HFF-Myc (cell line): ENCODE measurements around the gene RNF112.

Source experiments
- DNase-seq: peaks from one replicate; pipeline ENCODE4 v3.0.0-alpha.2; 2011; ENCODE audit warnings: low read depth; ENCODE audit errors: extremely low read depth
- H3K4me3 ChIP-seq: replicated peaks from 2 replicates; pipeline ENCODE4 v1.5.1; 2011; ENCODE audit warnings: low read depth, mild to moderate bottlenecking, control low read depth, low read length
- TF ChIP-seq, protein P1 (sequence below): IDR thresholded peaks from 2 replicates; pipeline ENCODE4 v1.5.1; 2012; ENCODE audit warnings: mild to moderate bottlenecking, low read depth, low read length, control low read depth; ENCODE audit errors: missing control alignments

The RNF112 gene

DNA sequence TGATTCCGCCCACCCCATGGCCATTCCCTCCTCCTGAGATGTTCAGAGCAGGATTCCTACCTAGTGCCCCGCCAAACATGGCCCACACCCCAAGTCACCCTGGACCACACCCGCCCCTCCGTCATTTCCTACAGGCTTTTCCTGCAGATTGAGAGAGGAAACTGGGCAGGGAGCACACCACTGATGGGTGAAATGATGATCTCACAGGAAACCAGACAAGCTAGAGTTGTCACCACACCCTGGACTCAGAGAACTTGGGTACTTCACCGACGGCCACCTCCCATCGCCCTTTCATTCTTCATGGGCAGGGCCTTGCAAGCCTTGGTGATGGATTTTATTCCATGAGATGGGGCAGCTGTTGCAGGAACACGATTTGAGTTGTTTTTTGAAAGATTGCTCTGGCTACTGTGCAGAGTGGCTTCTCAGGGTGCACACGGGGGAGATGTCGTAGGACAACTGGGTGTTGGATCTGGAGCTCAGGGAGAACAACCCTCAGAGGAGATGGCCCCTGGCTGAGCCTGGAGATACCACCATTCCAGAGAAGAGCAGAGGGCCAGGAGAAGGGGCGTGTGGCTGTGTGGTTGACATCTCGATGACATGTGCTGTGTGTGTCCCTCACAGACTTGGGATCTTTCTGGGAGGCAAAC, 41.1 kb upstream of the RNF112 start:
- no peak for DNase-seq
- TF ChIP-seq, protein P1, sequence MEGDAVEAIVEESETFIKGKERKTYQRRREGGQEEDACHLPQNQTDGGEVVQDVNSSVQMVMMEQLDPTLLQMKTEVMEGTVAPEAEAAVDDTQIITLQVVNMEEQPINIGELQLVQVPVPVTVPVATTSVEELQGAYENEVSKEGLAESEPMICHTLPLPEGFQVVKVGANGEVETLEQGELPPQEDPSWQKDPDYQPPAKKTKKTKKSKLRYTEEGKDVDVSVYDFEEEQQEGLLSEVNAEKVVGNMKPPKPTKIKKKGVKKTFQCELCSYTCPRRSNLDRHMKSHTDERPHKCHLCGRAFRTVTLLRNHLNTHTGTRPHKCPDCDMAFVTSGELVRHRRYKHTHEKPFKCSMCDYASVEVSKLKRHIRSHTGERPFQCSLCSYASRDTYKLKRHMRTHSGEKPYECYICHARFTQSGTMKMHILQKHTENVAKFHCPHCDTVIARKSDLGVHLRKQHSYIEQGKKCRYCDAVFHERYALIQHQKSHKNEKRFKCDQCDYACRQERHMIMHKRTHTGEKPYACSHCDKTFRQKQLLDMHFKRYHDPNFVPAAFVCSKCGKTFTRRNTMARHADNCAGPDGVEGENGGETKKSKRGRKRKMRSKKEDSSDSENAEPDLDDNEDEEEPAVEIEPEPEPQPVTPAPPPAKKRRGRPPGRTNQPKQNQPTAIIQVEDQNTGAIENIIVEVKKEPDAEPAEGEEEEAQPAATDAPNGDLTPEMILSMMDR, result no peak
- H3K4me3 ChIP-seq, result no peak overlapping the region

DNA sequence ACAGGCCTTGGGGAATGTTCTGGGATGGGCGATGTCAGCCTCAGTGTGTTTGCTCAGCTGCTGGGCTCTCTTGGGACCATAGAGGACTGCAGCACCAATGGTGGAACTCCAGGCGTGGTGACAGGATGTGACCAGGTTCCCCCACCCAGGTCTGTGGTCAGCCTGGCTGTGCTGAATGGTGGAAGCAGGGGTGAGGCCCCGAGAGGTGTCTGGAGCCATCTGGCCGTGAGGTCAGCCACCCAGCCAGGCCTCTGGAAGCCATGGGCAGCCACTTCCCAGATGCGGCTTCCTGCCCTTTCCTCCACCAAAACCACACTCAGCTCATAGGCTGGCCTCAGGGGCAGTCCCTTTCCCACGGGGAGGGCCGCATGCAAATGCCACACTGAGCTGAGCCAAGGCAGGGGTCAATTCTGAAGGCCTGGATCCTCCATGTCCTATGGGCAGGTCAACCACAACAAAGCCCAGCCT, 40.5 kb upstream of the RNF112 start:
- no peak for DNase-seq
- no peak overlapping the region for H3K4me3 ChIP-seq
- TF ChIP-seq, protein P1, result no peak

DNA sequence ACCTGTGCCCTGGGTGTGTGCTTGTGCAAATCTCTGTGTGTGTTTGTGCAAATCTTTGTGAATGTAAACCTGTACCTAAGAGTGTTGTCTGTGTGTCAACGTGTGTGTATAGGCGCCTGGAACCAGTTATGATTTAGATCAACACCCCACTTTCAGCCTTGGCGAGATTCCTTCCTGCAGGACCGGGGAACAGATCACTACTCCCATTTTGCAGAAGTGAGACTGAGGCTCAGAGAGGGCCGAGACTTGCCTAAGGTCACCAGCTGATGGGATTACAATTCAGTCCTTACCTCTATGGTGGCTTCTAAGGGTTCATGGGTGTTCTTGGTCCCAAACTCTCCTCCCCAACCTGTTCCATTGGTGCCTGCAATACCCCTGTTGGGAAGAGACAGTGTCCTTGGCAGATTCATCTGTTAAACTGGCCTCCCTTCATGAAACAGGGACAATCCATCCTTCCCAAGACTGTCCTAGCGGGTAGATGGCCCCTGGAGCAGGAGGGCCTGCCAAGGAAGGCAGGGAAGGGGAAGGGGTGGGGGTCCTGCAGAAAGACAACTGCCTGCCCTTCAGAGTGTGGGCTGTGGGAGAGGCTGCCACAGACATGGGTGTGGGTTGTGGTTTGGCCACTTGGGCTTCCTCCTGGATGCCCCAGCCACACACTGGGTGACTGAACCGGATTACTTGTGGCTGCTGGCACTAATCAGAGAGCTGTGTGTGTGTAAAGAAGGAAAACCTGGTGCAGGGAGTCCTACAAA, 39.6 kb upstream of the RNF112 start:
- H3K4me3 ChIP-seq, result no peak overlapping the region
- no peak for DNase-seq
- TF ChIP-seq, protein P1, result no peak

DNA sequence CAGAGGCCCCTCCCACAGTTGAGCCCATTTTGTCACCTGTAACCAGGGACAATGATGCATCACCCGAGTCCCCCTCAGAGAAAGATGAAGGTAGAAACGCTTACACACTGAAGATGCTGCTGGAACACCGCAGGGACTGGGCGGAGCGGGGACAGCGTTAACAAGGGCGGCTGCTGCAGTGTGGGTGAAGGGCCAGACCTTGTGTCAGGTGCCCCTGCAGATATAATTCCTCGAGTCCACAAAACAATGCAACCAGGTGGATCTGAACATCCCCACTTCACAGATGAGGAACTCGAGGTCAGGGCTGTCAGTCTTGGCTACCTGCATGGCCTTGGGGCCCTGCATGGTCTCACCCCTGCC, 39.0 kb upstream of the RNF112 start:
- no peak overlapping the region for H3K4me3 ChIP-seq
- no peak for DNase-seq
- TF ChIP-seq, protein P1, result no peak

DNA sequence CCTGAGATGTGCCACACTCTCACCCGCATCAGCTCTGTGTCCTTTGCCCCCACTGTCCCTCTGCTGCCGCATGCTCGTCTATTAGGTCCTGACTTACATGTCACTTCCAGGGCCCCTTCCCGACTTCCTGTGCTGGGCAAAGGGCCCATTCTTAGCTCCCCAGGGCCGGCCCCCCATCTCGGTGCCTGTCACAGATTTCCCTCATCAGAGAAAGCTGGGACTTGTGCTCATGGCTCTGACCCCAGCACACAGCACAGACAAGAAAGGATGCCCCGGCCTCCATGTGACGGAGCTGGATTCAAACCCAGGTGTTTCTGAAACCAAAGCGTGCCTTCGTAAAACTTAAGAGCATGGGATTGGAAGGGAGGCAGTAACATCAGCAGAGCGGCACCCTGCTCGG, 38.6 kb upstream of the RNF112 start:
- TF ChIP-seq, protein P1, result no peak
- DNase-seq, result no peak
- H3K4me3 ChIP-seq, result no peak overlapping the region

DNA sequence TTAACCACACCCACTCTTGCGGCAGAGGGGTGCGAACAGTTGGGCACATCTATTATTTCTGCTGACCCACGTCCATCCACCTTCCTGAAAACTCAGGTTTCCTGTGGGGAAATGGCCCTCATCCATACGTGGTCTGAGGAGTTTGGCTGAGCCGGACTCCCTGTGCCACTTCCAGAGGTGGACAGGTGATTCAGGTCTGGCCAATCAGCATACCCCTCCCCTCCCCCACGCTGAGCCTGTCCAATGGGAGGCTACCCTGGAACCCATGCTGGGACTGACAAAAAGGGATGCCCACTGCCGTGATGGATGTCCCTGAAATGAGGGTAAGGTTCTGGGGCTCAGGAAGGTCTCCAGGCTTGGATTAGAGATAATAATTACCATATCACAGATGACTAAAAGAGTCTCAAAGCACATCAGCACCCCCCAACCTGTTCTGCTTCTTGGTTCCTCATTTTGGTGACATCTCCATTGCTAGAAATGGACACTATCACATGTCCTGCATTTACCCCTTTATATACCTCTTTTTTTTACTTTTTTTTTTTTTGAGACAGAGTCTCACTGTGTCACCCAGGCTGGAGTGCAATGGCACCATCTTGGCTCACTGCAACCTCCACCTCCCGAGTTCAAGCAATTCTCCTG, 38.0 kb upstream of the RNF112 start:
- no peak overlapping the region for H3K4me3 ChIP-seq
- TF ChIP-seq, protein P1, result no peak
- DNase-seq, result no peak
